OCI-LY3 (cell line): ENCODE results near the gene KIF6.
A peak's percentile ranks its signal among the peaks of the same experiment; 100 is the strongest.

Source experiments
- H2AFZ ChIP-seq: fragments of 200-600, 300-600 bp; shearing (Covaris generic); 2 replicates; pipeline ENCODE4 v1.6.0; 2014; ENCODE audit warnings: antibody characterized with exemption, low read depth, low read length
- H3K27ac ChIP-seq: fragments of 200-600, 300-600 bp; sonication (generic); 2 replicates; pipeline ENCODE4 v1.5.1; 2014; ENCODE audit warnings: mild to moderate bottlenecking, low read length, moderate library complexity, mixed read lengths
- H3K27me3 ChIP-seq: fragments of 200-600, 300-600 bp; sonication (generic); 2 replicates; pipeline ENCODE4 v1.6.1; 2014; ENCODE audit warnings: low read depth, low read length, mixed read lengths
- H3K36me3 ChIP-seq: fragments of 200-600, 300-600 bp; sonication (generic); replicated peaks from 2 replicates; pipeline ENCODE3; 2014; ENCODE audit warnings: low read depth, low read length, mixed read lengths
- H3K4me1 ChIP-seq: fragments of 300-600, 200-600 bp; sonication (generic); 2 replicates; pipeline ENCODE4 v1.6.1; 2014; ENCODE audit warnings: low read length, mixed read lengths
- H3K4me2 ChIP-seq: fragments of 200-600, 300-600 bp; sonication (generic); 2 replicates; pipeline ENCODE4 v1.6.1; 2014; ENCODE audit warnings: low read length, mixed read lengths
- H3K4me3 ChIP-seq: fragments of 300-600, 200-600 bp; sonication (generic); 2 replicates; pipeline ENCODE4 v1.5.1; 2014; ENCODE audit warnings: antibody characterized with exemption, mild to moderate bottlenecking, low read length, moderate library complexity
- H3K79me2 ChIP-seq: fragments of 300-600, 200-600 bp; shearing (Covaris generic); 2 replicates; pipeline ENCODE4 v1.6.1; 2014; ENCODE audit warnings: mild to moderate bottlenecking, low read length, mixed read lengths
- H3K9ac ChIP-seq: fragments of 300-600, 200-600 bp; shearing (Covaris generic); 2 replicates; pipeline ENCODE4 v1.6.0; 2014; ENCODE audit warnings: mild to moderate bottlenecking, low read length, moderate library complexity
- H3K9me3 ChIP-seq: fragments of 200-600, 300-600 bp; shearing (Covaris generic); 2 replicates; pipeline ENCODE4 v1.6.1; 2014; ENCODE audit warnings: low read length, mixed read lengths; ENCODE audit not compliant: insufficient read depth
- H4K20me1 ChIP-seq: fragments of 200-600, 300-600 bp; sonication (generic); 2 replicates; pipeline ENCODE4 v1.6.1; 2016; ENCODE audit warnings: low read length, mixed read lengths; ENCODE audit not compliant: insufficient read depth
- EZH2phosphoT487 ChIP-seq: fragments of 200-600 bp; shearing (Covaris generic); IDR thresholded peaks from 2 replicates; pipeline ENCODE4 v1.6.1; 2018; ENCODE audit warnings: antibody characterized with exemption, mixed run types, low read depth
- TF ChIP-seq, protein P1 (sequence below): fragments of 200-600, 300-600 bp; sonication (generic); IDR thresholded peaks from 2 replicates; pipeline ENCODE4 v1.5.1; 2014; ENCODE audit warnings: antibody characterized with exemption, low read length, low read depth

Gene KIF6

DNA sequence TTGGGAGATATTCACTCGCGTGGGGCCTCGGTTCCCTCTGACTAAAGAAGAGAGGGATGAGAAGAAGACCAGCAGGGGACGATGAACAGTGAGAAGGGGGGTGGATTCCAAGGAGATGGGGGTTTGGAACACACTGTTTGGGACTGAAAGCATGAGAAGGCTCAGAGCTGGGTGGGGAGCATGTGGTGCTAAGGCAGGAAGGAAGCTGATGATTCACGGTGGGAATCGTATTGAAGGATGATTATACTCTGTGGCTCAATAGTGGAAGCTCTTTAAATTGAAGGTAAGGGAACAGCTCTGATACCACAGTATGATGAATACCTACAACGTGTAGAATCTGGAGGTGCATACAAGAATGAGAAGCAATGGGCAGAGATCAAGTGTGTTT, 285.2 kb downstream of the KIF6 start:
- Histone ChIP-seq H3K27ac (no peak overlapping the region), H3K9me3 (no peaks in the 10 kb centered on the region), H3K4me1 (no peaks in the 10 kb centered on the region), H4K20me1 (no peaks in the 10 kb centered on the region), H3K9ac (no peak overlapping the region), H3K36me3 (no peaks in the 10 kb centered on the region), H3K4me3 (no peak overlapping the region), H2AFZ (no peak overlapping the region), H3K27me3 (no peaks in the 10 kb centered on the region), H3K79me2 (no peaks in the 10 kb centered on the region), H3K4me2 (no peak overlapping the region)
- TF ChIP-seq, protein P1, sequence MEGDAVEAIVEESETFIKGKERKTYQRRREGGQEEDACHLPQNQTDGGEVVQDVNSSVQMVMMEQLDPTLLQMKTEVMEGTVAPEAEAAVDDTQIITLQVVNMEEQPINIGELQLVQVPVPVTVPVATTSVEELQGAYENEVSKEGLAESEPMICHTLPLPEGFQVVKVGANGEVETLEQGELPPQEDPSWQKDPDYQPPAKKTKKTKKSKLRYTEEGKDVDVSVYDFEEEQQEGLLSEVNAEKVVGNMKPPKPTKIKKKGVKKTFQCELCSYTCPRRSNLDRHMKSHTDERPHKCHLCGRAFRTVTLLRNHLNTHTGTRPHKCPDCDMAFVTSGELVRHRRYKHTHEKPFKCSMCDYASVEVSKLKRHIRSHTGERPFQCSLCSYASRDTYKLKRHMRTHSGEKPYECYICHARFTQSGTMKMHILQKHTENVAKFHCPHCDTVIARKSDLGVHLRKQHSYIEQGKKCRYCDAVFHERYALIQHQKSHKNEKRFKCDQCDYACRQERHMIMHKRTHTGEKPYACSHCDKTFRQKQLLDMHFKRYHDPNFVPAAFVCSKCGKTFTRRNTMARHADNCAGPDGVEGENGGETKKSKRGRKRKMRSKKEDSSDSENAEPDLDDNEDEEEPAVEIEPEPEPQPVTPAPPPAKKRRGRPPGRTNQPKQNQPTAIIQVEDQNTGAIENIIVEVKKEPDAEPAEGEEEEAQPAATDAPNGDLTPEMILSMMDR: no peak
- no peak for TF ChIP-seq EZH2phosphoT487

DNA sequence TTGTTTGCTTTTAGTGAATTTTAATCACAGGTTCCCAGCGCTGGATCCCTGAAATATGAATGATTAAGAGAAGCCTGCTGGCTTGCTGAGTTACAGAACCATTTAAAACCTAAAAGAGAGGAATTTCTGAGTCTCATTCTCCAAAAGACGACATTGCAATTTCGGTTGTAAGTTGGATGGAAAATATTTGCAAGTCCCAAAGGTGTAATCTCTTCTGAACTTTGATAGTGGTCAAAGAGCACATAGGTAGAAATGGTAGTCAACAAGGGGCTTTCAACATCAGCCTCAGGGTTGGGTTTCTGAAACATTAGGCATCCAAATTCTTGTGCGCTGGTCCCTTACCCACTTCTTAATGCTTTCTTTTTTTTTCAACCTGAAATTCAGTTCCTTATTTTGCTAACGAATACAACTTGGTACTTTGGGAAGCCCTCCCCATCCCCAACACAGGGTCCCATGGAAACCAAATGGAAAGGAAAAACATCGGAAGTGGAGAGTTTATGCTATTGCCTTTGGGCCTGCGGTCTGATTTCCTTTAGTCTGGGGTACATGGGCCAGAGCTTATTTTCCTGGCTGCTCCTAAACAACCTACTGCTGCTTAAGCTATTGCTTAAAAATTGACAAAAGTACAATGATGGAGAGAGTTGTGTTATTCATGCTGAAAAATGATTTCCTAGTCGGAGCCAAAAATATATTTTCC, 285.7 kb downstream of the KIF6 start:
- no peak overlapping the region for H2AFZ ChIP-seq

DNA sequence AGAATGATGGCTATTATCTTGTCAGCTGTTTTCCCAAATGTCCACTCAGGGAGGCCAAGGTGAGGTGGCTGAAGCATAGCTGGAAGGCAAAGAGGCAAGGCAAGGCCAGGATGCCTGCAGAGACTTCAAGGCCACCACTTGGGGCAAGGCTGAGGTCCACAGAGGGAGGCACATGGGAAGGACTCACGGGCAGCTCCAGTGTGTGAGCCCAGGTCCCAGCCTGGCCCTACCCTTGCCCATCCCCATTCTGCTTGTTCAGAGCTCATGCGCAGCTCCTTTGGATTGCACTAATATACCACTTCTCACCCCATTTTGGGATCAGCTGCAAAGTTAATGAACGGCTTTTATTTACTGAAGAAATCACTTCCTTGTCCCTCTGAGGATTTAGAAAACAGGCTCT, 291.6 kb downstream of the KIF6 start:
- no peak overlapping the region for H3K27ac ChIP-seq
- H3K9me3 ChIP-seq: no peaks in the 10 kb centered on the region
- TF ChIP-seq, protein P1: no peak
- H3K4me2 ChIP-seq: no peak overlapping the region
- H3K79me2 ChIP-seq: no peaks in the 10 kb centered on the region
- H3K36me3 ChIP-seq: no peaks in the 10 kb centered on the region
- H3K27me3 ChIP-seq: no peaks in the 10 kb centered on the region
- no peak overlapping the region for H3K9ac ChIP-seq
- peaks cover 7% of the 10 kb centered on the region; the same call in 1 of the 2 replicates for H3K4me1 ChIP-seq
- no peak overlapping the region for H2AFZ ChIP-seq
- no peaks in the 10 kb centered on the region for H4K20me1 ChIP-seq
- no peak overlapping the region for H3K4me3 ChIP-seq

More for the DNA sequence above, 285.7 kb downstream of the KIF6 start:
- no peak overlapping the region for H3K9ac ChIP-seq
- H3K9me3 ChIP-seq: no peaks in the 10 kb centered on the region
- no peaks in the 10 kb centered on the region for H3K27me3 ChIP-seq
- TF ChIP-seq, protein P1: no peak
- H3K4me3 ChIP-seq: no peak overlapping the region
- H3K4me2 ChIP-seq: no peak overlapping the region
- H3K36me3 ChIP-seq: no peaks in the 10 kb centered on the region
- no peaks in the 10 kb centered on the region for H3K79me2 ChIP-seq
- H3K4me1 ChIP-seq: no peaks in the 10 kb centered on the region
- no peak overlapping the region for H3K27ac ChIP-seq
- no peaks in the 10 kb centered on the region for H4K20me1 ChIP-seq

DNA sequence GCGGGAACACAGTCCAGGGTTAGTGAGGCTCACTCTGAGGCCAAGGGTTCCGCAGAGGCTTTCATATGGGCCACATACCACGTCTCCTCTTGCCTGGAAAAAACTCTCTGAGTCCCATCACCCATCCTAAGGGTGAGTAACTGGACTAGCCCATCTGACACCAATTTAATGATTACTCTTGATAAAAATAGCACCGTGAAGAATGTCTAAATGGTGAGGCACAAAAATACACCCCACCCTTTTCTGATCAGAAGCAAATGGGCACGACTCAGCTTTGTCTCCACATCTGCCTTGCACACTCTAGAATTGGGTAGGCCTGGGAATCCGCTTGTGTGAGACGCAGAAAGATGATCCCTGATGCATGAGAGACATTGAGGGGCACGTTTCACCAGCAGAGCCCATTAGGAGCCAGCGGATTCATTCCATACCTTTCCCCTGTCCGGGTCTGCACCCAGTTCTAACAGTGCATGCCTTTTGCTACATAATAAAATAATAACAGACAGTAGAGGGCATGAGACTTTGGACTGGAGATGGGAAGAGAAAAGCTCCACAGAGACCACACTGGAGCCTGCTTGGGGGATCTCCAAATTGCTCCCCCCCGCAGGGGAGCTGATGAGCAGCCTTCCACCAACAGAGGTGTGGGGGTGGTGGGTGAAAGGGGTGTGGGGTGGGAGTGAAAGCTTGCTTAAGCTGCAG, 292.7 kb downstream of the KIF6 start:
- Histone ChIP-seq H3K36me3 (no peaks in the 10 kb centered on the region), H3K4me1 (peaks cover 7% of the 10 kb centered on the region; the same call in 1 of the 2 replicates), H2AFZ (no peak overlapping the region), H3K27me3 (peaks cover 4% of the 10 kb centered on the region; the same call in 1 of the 2 replicates), H3K79me2 (no peaks in the 10 kb centered on the region), H3K4me2 (no peak overlapping the region), H3K9me3 (no peaks in the 10 kb centered on the region), H3K9ac (no peak overlapping the region), H4K20me1 (no peaks in the 10 kb centered on the region), H3K4me3 (no peak overlapping the region), H3K27ac (no peak overlapping the region)
- TF ChIP-seq EZH2phosphoT487: no peak
- TF ChIP-seq, protein P1: 0 out of 2 replicates have a peak, but pooled peaks have one; percentile 7
